Naive thymus-derived CD4-positive, alpha-beta T cell (primary cell): ENCODE data around the gene RNF169. TPM values are rescaled to one million over a fixed set of nuclear protein-coding genes. Genes with fewer than 3 reads are reported as not detected.

Experiments used
- ATAC-seq: fragments of 150-1000 bp; cut with Tn5 transposase; 2 replicates; pipeline ENCODE4 v1.10.0; 2021; ENCODE audit warnings: mild to moderate bottlenecking, moderate library complexity
- CTCF ChIA-PET: fragments of 350-600 bp; sonication (Branson Sonifier 250); formaldehyde crosslinking; loops from one replicate; lab custom pipeline; 2021; ENCODE audit warnings: antibody characterized with exemption; lab: Charles Lee
- POLR2A ChIA-PET: fragments of 350-600 bp; sonication (Branson Sonifier 250); formaldehyde crosslinking; loops from one replicate; lab custom pipeline; 2021; ENCODE audit warnings: antibody characterized with exemption, inconsistent platforms; lab: Charles Lee
- DNase-seq, 9 donors: peaks; one replicate each; pipeline versions ENCODE4 v3.0.0 to v3.0.0-alpha.2; 2020 to 2022; ENCODE audit warnings: mixed read lengths in 1 of 9
- H3K27ac ChIP-seq: one replicate; pipeline ENCODE4 v1.7.0; 2013; ENCODE audit warnings: mild to moderate bottlenecking, low read depth, low read length, moderate library complexity
- H3K27me3 ChIP-seq, 2 donors: one replicate each; pipeline ENCODE4 v1.7.0; 2013; ENCODE audit warnings: low read length in 2 of 2, mild to moderate bottlenecking in 2 of 2, moderate library complexity in 2 of 2; ENCODE audit not compliant: control insufficient read depth in 2 of 2, insufficient read depth in 2 of 2
- H3K36me3 ChIP-seq, 3 experiments: 1 replicate in 2 of 3; 2 replicates in 1 of 3; pipeline ENCODE4 v1.7.0; 2013; ENCODE audit warnings: low read length in 3 of 3, mild to moderate bottlenecking in 3 of 3, moderate library complexity in 1 of 3; ENCODE audit not compliant: insufficient read depth in 3 of 3, control insufficient read depth in 2 of 3
- H3K4me1 ChIP-seq, 2 donors: one replicate each; pipeline ENCODE4 v1.7.0; 2013; ENCODE audit warnings: low read length in 2 of 2, mild to moderate bottlenecking in 2 of 2, moderate library complexity in 1 of 2; ENCODE audit not compliant: control insufficient read depth in 2 of 2, insufficient read depth in 2 of 2
- H3K4me3 ChIP-seq: 2 replicates; pipeline ENCODE4 v1.7.0; 2013; ENCODE audit warnings: mild to moderate bottlenecking, low read length
- H3K9me3 ChIP-seq, 3 experiments: 1 replicate in 2 of 3; 2 replicates in 1 of 3; pipeline ENCODE4 v1.7.0; 2013; ENCODE audit warnings: low read length in 3 of 3; ENCODE audit not compliant: control insufficient read depth in 2 of 3
- H3K27ac Mint-ChIP-seq, 9 donors: one replicate each; pipeline ENCODE4 v1.8.0; 2020 to 2022; ENCODE audit warnings: mixed read lengths in 9 of 9, mild to moderate bottlenecking in 8 of 9, moderate library complexity in 5 of 9, inconsistent platforms in 2 of 9
- H3K27me3 Mint-ChIP-seq, 5 donors: one replicate each; pipeline ENCODE4 v1.8.0; 2021 to 2022; ENCODE audit warnings: mixed read lengths in 5 of 5, mild to moderate bottlenecking in 1 of 5
- H3K36me3 Mint-ChIP-seq, 5 donors: one replicate each; pipeline ENCODE4 v1.8.0; 2020 to 2022; ENCODE audit warnings: mixed read lengths in 5 of 5, mild to moderate bottlenecking in 3 of 5, inconsistent platforms in 1 of 5
- H3K4me1 Mint-ChIP-seq, 7 donors: one replicate each; pipeline ENCODE4 v1.8.0; 2020 to 2022; ENCODE audit warnings: mixed read lengths in 7 of 7, mild to moderate bottlenecking in 3 of 7, inconsistent platforms in 1 of 7
- H3K4me3 Mint-ChIP-seq, 10 donors: one replicate each; pipeline ENCODE4 v1.8.0; 2020 to 2022; ENCODE audit warnings: mild to moderate bottlenecking in 10 of 10, mixed read lengths in 10 of 10, moderate library complexity in 6 of 10, inconsistent platforms in 2 of 10
- H3K9me3 Mint-ChIP-seq, 11 donors: one replicate each; pipeline ENCODE4 v1.8.0; 2020 to 2022; ENCODE audit warnings: mixed read lengths in 11 of 11, mild to moderate bottlenecking in 4 of 11, inconsistent platforms in 1 of 11, moderate library complexity in 1 of 11
- intact Hi-C, 2 donors: fragments of 100-400 bp; cut with micrococcal nuclease; formaldehyde crosslinking; loops; one replicate each; pipeline ENCODE4 v1.15.1; 2023
- polyA plus RNA-seq, 2 donors: library from polyadenylated mRNA; unstranded; fragments of 300-500 nt; fragmentation: Illumina TruSeq; gene quantifications; one replicate each; pipeline ENCODE4 v1.2.3, GENCODE V29; 2021
- total RNA-seq, 6 experiments: library from RNA in 5 of 6; stranded (reverse) in 5 of 6; gene quantifications; 1 replicate in 5 of 6; 2 replicates in 1 of 6; pipeline ENCODE4 v1.2.3 and lab custom pipeline; 2021 to 2026

The RNF169 gene
- total and polyA plus RNA-seq, 7 experiments from 2014 or later: 1.1 to 25.5 (median 19.0) TPM

DNA sequence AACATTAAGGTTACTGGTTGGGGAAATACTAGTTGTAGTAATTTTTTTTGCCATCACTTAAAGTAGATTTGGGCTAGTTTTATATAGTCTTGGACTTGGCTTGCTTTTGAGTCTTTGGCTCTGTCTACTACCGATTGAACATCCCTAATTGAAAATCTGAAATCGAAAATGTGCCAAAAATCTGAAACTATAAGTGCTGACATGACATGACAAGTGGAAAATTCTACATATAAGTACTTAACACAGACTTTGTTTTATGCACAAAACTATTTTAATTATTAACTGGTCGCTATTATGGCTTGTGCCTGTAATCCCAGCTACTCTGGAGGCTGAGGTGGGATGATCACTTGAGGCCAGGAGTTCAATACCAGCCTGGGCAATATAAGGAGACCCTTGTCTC is 22.5 kb downstream of the RNF169 start:
- H3K27me3 Mint-ChIP-seq: no peaks in the 10 kb centered on the region
- H3K4me3 Mint-ChIP-seq: no peak overlapping the region
- intact Hi-C loops: no loop called here
- ChIA-PET CTCF (no interaction called here), POLR2A (no interaction called here)
- Histone ChIP-seq H3K9me3 (no peaks in the 10 kb centered on the region), H3K4me1 (peaks cover 0 to 17% of the 10 kb centered on the region in 2 donors), H3K27ac (no peak overlapping the region), H3K36me3 (no peaks in the 10 kb centered on the region), H3K27me3 (no peaks in the 10 kb centered on the region), H3K4me3 (no peak overlapping the region)
- H3K4me1 Mint-ChIP-seq: peaks cover 20 to 67% (median 56%) of the 10 kb centered on the region in 7 donors
- DNase-seq (no peak), ATAC-seq (no peak)
- no peak overlapping the region for H3K27ac Mint-ChIP-seq
- H3K9me3 Mint-ChIP-seq: no peaks in the 10 kb centered on the region
- H3K36me3 Mint-ChIP-seq: peaks cover 0 to 17% (median 9%) of the 10 kb centered on the region in 5 donors

DNA sequence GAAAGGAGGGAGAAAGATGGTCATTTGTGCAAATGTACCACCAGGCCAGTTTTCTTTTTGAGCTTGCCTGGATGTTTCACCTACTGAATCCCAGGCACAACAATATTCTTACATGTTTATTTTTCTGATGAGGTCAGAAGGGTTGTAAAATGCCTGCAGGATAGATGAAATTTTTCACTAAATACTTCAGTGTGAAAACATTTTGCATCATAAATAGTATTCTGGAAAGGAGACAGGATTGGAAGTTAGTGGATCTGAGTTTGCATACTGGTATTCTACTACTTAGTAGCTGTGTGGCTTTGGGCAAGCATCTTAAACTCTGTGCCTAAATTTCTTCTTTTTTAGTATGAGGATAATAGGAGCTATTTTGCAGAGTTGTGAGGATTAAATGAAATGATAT is 24.8 kb downstream of the RNF169 start:
- intact Hi-C loops: no loop called here
- Histone ChIP-seq H3K4me3 (no peak overlapping the region), H3K27ac (no peak overlapping the region), H3K4me1 (peaks cover 0 to 11% of the 10 kb centered on the region in 2 donors), H3K27me3 (no peaks in the 10 kb centered on the region), H3K9me3 (no peaks in the 10 kb centered on the region), H3K36me3 (no peaks in the 10 kb centered on the region)
- Mint-ChIP-seq H3K36me3 (peaks cover 0 to 24% (median 12%) of the 10 kb centered on the region in 5 donors), H3K9me3 (no peaks in the 10 kb centered on the region), H3K4me3 (no peak overlapping the region), H3K27me3 (no peaks in the 10 kb centered on the region), H3K4me1 (peaks cover 16 to 67% (median 62%) of the 10 kb centered on the region in 7 donors), H3K27ac (no peak overlapping the region)
- ChIA-PET POLR2A (no interaction called here), CTCF (no interaction called here)
- DNase-seq (no peak), ATAC-seq (no peak)

DNA sequence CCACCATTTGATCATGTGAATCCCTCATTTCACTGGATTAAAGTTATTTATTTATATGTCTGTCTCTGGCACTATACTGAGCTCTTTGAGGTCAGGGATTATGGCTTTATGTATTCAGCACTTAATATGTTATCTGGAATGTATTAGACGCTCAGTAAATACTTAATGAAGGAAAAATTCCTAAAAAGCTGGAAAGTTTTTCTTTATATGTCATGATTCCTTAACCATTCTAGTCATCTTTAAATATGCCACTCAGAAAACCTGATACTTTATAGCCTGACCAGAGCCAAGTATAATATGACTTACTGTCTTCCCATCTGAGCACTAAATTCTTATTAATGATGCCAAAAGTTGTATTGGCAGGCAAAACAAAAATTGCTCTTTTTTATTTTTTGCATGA is 27.1 kb downstream of the RNF169 start:
- H3K27ac Mint-ChIP-seq: no peak overlapping the region
- ChIA-PET CTCF (interaction anchor here (0.6 kb wide), 1 partner anchor 360 kb away, joined by 5 read pairs; no protein-coding TSS in a partner anchor), POLR2A (no interaction called here)
- no peaks in the 10 kb centered on the region for H3K27me3 Mint-ChIP-seq
- no peaks in the 10 kb centered on the region for H3K9me3 Mint-ChIP-seq
- H3K4me1 Mint-ChIP-seq: peaks cover 6 to 53% (median 43%) of the 10 kb centered on the region in 7 donors
- Histone ChIP-seq H3K9me3 (no peaks in the 10 kb centered on the region), H3K4me1 (no peaks in the 10 kb centered on the region), H3K27ac (no peak overlapping the region), H3K4me3 (no peak overlapping the region), H3K36me3 (no peaks in the 10 kb centered on the region), H3K27me3 (no peaks in the 10 kb centered on the region)
- DNase-seq: no peak
- peaks cover 0 to 24% (median 12%) of the 10 kb centered on the region in 5 donors for H3K36me3 Mint-ChIP-seq
- intact Hi-C loops: no loop called here
- no peak for ATAC-seq
- H3K4me3 Mint-ChIP-seq: no peak overlapping the region

DNA sequence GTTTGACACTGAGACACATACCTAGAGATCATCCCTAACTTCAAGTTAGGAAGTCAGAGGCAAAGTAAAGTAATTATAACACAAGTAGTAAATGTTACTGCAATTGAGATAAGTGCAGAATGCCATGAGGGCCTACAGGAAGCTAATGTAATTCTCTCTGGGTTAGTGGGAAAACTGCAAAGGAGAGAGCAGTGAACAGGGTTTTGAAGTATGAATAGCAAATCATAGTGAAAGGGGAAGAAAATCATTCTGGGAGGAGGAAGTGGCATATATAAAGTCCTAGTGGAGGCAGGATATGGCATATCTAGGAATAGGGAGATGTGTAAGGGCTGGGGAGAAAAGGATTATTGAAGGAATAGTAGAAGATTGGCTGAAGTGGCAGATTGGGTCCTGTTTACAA is 27.9 kb downstream of the RNF169 start:
- DNase-seq: no peak
- no peak overlapping the region for H3K4me3 ChIP-seq
- ChIA-PET POLR2A (no interaction called here), CTCF (no interaction called here)
- H3K27me3 ChIP-seq: no peaks in the 10 kb centered on the region
- Mint-ChIP-seq H3K27me3 (no peaks in the 10 kb centered on the region), H3K9me3 (no peaks in the 10 kb centered on the region), H3K36me3 (peaks cover 0 to 24% (median 12%) of the 10 kb centered on the region in 5 donors), H3K27ac (no peak overlapping the region), H3K4me1 (peaks cover 6 to 53% (median 39%) of the 10 kb centered on the region in 7 donors), H3K4me3 (no peak overlapping the region)
- intact Hi-C loops: no loop called here
- no peak for ATAC-seq
- H3K9me3 ChIP-seq: no peaks in the 10 kb centered on the region
- H3K36me3 ChIP-seq: no peaks in the 10 kb centered on the region
- H3K4me1 ChIP-seq: peaks cover 0 to 4% of the 10 kb centered on the region in 2 donors
- no peak overlapping the region for H3K27ac ChIP-seq

DNA sequence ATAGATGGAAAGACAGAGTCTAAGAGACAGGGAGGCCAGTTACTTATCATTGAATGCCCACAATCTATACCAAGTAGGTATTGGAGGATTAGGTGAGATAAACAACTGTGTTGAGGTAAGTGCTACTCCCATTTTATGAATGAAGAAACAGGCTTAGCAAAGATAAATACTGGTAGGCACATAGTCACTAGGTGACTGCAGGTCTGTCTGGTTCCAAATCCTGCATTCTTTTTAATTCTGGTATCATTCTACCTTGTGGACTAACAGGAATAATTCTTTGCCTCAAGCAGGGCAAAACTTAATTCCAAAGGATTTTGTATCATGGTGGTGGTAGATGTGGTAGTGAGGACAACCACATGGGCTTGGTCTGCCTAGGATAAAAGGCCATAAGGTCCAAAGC is 28.4 kb downstream of the RNF169 start:
- ChIA-PET POLR2A (no interaction called here), CTCF (no interaction called here)
- Histone ChIP-seq H3K9me3 (no peaks in the 10 kb centered on the region), H3K27ac (no peak overlapping the region), H3K27me3 (no peaks in the 10 kb centered on the region), H3K4me1 (peaks cover 2 to 9% of the 10 kb centered on the region in 2 donors), H3K36me3 (no peaks in the 10 kb centered on the region), H3K4me3 (no peak overlapping the region)
- intact Hi-C loops: no loop called here
- Mint-ChIP-seq H3K36me3 (peaks cover 0 to 24% (median 12%) of the 10 kb centered on the region in 5 donors), H3K27ac (no peak overlapping the region), H3K27me3 (no peaks in the 10 kb centered on the region), H3K4me1 (peaks cover 6 to 53% (median 39%) of the 10 kb centered on the region in 7 donors), H3K9me3 (no peaks in the 10 kb centered on the region), H3K4me3 (no peak overlapping the region)
- DNase-seq: no peak
- ATAC-seq: no peak

DNA sequence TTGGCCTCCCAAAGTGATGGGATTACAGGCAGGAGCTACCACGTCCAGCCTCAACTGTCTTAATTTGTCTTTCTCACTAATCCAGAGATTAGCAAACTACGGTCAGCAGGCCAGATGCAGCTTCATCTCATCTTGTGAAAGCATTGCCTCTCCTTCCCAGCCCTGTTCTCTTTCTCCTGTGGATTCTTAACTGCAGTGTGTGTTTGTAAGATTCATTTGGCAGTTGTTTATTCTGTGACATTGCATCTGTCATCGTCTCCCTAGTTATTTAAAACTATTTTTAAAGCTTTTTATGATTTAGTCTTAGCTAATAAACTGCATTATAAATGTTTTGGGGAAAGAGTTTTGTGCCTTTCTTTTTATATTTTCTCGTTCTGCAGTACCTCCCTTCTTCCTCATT is 29.2 kb downstream of the RNF169 start:
- DNase-seq (no peak), ATAC-seq (no peak)
- POLR2A ChIA-PET: no interaction called here
- H3K36me3 ChIP-seq: no peaks in the 10 kb centered on the region
- H3K9me3 ChIP-seq: no peaks in the 10 kb centered on the region
- no peaks in the 10 kb centered on the region for H3K27me3 Mint-ChIP-seq
- H3K27me3 ChIP-seq: no peaks in the 10 kb centered on the region
- H3K4me1 Mint-ChIP-seq: peaks cover 9 to 47% (median 37%) of the 10 kb centered on the region in 7 donors
- H3K4me1 ChIP-seq: peaks cover 8 to 16% of the 10 kb centered on the region in 2 donors
- no peak overlapping the region for H3K27ac ChIP-seq
- intact Hi-C loops: no loop called here
- H3K36me3 Mint-ChIP-seq: peaks cover 0 to 24% (median 12%) of the 10 kb centered on the region in 5 donors
- H3K27ac Mint-ChIP-seq: no peak overlapping the region
- H3K4me3 Mint-ChIP-seq: no peak overlapping the region
- CTCF ChIA-PET: no interaction called here
- no peak overlapping the region for H3K4me3 ChIP-seq
- H3K9me3 Mint-ChIP-seq: no peaks in the 10 kb centered on the region

DNA sequence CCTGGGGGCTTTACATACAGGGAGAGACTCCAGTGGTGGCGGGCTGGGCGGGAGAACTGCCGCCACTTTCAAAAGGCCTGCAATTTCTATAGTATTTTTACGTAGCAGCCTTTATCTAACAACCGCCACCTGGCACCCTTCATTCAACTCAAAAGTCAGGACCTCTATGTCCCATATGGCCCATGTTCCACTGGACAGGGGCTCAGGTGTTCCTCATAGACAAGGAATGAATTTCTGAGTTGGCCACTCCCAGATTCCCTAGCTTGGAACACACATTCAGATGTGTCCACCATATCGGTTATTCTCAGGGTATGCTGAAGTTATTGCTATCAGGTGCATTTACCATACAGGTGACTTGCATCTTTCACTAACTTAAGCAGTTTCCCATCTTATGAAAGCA is 29.9 kb downstream of the RNF169 start:
- H3K9me3 Mint-ChIP-seq: no peaks in the 10 kb centered on the region
- no peak overlapping the region for H3K4me3 ChIP-seq
- CTCF ChIA-PET: no interaction called here
- DNase-seq (no peak), ATAC-seq (no peak)
- intact Hi-C loops: no loop called here
- no peak overlapping the region for H3K27ac ChIP-seq
- H3K36me3 Mint-ChIP-seq: peaks cover 0 to 24% (median 12%) of the 10 kb centered on the region in 5 donors
- H3K9me3 ChIP-seq: no peaks in the 10 kb centered on the region
- H3K27ac Mint-ChIP-seq: no peak overlapping the region
- POLR2A ChIA-PET: no interaction called here
- no peaks in the 10 kb centered on the region for H3K27me3 ChIP-seq
- H3K4me3 Mint-ChIP-seq: no peak overlapping the region
- no peaks in the 10 kb centered on the region for H3K27me3 Mint-ChIP-seq
- peaks cover 15 to 22% of the 10 kb centered on the region in 2 donors for H3K4me1 ChIP-seq
- H3K4me1 Mint-ChIP-seq: peaks cover 16 to 45% (median 37%) of the 10 kb centered on the region in 7 donors
- H3K36me3 ChIP-seq: no peaks in the 10 kb centered on the region
